ENCODE measurements around the gene MEDAG.

- TF ChIP-seq POLR2AphosphoS5 (IDR thresholded peaks at IDR 0.05) (no peak), CTCF (IDR thresholded peaks at IDR 0.05) (no peak), EP300 (IDR thresholded peaks at IDR 0.05) (no peak)
These were observed 4.9 kb upstream of the MEDAG start for GRCh38 chr13:30900952-30901749.
